NCI-H1417 treated with DMSO at 0.1 percent for 48 hours (cell line): ENCODE results near the gene SRCAP.

Source experiments
- DNase-seq: peaks from one replicate; lab custom pipeline; 2025; lab: John Stamatoyannopoulos, UW

Gene SRCAP

DNA sequence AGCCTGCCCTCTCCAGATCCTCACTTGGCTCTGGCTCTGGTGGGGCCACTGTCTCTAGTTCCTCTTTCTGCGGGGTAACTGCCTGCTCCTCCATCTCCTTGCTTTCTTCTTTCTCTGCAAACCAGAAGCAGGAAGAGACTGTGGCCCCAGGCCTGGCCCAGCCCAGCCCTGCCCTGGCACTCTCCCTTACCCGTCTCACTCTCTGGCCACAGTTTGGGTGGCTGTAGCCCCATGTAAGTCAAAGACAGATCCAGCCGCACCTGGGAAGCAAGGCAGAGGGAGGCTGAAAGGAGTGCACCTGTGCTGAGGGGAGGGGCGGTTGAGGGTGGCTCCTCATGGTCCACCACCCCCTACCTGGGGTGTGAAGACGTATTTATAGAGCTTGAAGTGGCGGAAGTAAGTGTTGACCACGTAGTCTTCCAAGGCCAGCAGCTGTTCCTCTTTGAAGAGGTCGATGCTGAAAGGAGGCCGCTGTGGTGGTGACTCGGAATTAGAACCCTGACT lies 60.1 kb downstream of the SRCAP start:
- no peak for DNase-seq

DNA sequence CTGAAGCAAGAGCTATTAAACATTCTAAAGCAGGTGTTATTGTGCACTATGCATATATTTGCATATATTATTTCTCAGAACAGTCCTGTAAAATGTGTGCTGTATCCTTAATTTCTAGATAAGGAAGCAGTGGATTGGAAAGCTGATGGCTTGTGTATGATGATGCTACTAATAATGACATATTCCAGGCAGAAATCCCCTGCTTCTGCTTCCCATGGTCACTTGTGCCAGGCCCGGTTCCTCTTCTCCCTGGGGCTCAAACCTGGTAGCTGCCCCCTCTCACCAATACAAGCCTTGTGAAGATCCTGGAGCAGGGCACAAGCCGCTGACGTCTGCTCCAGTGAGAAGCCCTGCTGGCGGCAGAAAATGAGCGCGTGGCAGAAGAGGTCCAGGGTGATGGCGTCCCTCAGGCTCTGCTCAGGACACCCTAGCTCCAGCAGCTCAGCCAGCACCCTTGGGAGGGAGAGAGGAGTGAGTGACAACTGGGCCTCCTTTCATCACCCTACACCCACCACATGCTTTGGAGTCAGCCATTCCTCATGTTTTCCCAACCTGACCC lies 61.1 kb downstream of the SRCAP start:
- DNase-seq, result no peak

DNA sequence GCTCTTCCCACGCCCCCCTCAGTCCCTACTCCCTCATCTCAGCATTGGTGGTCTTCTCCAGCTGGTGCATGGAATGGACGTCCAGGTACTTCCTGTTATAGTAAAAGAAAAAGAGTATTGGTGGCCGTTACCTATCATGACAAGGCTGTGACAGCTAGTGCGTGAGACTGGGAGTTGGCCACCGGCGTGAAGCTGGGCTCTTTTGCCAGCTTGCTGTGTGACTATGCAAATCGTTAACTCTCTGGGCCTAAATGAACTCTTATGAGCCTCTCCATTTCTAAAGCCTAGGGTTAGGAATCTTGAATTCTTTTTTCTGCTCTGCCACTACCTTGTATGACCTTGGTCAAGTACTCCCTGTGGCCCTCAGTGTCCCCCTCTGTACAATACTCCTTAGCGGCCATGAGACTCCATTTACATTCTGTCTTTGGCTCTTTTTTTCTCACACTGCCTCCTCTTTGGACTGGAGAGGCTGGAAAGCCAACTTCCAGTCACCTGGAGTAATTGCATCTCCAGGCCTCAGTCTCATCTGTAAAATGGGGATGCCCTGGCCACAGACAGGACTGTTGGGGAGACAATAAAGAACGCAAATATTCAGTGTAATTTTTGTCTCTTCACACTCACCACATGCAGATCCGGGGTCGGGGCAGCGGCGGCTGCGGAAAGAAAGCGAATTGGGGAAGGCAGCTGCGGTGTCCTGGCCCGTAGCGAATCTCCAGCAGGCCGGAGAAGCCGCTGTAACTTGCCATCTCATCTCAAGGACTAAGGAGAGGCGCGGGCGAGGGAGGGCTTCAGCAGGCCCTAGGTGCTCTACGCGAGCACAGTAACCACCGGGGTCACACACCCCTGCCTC lies 61.8 kb downstream of the SRCAP start:
- no peak for DNase-seq

DNA sequence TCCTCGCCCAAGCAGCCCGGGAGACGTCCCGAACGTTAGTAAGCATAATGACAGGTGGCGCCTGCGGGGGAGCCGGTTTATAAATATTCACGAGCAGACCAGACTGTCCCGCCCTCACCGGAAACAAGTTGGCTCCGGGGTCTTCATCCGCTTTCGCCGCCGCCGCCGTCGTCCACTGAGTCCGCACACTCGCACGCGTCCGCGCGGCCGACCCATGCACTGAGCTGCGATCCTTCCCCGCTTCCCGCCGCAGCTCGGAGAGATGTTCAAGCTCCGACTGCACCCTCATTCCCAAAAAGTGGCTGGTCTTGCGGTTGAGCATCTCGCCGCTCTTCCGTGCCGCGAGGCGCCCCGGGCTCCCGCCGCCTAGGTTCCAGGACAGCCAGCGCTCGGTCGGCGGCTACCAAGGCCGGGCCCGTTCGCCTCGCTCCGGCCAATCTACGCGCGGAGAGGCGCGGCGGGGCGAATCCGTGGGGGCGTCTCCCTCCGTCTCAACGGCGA lies 62.5 kb downstream of the SRCAP start:
- DNase-seq, result no peak

DNA sequence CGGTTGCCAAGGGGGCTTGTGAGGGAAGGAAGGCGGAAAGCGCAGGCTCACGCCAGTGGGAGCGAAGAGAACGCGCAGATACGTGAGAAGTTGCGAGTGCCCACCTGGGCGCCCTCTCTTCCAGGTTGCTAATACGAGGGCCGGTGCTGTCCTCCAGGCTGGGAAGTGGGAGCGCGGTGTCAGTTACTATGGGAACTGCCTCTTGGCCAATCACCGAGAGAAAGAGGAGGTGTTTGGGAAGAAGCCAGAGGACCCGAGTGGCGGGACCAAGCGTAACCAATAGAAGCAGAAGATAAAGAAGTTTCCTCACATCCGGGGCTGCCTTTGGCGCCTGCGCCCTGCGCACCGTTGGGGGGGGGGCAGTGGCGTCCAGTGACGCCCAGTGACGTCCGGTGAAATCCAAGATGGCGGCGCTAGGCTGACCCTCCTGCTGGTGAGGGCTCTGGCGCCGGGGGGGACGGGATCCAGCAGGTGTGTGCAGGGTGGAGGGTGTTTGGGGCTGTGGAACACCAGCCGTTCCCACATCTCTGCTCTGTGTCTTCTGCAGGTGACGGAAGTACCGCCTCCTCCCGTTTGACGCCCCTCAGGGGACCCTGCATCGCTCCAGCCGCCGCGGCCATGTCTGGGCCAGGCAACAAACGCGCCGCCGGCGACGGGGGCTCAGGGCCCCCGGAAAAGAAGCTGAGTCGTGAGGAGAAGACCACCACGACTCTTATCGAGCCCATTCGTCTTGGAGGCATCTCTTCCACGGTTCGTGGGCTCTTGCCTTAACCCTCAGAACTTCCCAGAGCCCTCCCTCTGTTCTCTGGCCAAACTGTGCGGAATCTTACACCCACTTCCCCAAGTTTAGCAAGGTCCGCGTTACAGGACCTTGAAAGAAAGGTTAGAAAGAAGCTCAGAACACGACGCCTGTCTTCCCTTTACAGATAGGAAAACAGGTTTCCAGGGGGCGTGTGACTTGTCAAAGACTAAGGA lies 63.2 kb downstream of the SRCAP start, which contains the start of the genes CFAP119 and RNF40:
TSS of gene CFAP119 (minus strand) at position 135 of the 975 bp plus-strand sequence. CDS start 314 bp downstream, outside the sequence.
TSS of gene RNF40 (plus strand) at position 395 of the 975 bp plus-strand sequence. CDS start at position 619, 224 bp downstream.
- DNase-seq, result peak; percentile 95

DNA sequence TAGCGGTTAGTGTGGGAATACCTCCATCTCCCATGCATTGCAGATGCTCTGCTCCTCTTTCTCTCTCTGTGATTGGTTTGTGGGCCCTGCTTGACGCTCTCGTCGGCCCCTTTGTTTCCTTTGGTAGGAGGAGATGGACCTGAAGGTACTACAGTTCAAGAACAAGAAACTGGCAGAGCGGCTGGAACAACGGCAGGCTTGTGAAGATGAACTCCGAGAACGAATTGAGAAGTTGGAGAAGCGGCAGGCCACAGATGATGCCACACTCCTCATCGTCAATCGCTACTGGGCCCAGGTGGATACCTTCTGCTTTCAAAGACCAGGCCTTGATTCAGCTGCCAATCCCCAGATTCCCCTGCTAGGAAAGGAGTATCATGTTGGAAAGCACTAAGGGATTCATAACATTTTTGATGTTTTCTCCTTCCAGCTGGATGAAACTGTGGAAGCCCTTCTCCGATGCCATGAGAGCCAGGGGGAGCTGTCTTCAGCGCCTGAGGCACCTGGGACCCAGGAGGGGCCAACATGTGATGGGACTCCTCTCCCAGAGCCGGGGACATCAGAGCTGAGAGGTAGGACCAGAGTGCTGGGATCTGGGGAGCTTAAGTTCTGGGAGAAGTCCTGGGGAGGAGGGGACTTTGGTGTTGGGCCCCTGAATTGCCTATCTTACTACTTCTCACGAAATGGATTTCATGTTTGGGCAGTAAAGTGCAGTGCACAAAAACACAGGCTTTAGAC lies 64.2 kb downstream of the SRCAP start:
- DNase-seq, result no peak

DNA sequence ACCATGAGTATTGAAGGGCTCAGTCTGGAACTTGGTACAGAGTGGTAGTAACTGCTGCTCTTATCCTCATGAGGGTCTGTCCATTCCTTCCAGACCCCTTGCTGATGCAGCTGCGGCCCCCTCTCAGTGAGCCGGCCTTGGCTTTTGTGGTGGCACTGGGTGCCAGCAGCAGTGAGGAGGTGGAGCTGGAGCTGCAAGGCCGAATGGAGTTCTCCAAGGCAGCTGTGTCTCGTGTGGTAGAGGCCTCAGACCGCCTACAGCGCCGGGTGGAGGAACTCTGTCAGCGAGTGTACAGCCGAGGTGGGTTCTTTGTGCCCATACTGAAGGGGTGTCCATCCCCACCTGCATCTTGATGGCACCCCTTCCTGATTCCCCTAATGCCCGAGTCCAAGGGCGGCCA lies 65.1 kb downstream of the SRCAP start:
- no peak for DNase-seq

DNA sequence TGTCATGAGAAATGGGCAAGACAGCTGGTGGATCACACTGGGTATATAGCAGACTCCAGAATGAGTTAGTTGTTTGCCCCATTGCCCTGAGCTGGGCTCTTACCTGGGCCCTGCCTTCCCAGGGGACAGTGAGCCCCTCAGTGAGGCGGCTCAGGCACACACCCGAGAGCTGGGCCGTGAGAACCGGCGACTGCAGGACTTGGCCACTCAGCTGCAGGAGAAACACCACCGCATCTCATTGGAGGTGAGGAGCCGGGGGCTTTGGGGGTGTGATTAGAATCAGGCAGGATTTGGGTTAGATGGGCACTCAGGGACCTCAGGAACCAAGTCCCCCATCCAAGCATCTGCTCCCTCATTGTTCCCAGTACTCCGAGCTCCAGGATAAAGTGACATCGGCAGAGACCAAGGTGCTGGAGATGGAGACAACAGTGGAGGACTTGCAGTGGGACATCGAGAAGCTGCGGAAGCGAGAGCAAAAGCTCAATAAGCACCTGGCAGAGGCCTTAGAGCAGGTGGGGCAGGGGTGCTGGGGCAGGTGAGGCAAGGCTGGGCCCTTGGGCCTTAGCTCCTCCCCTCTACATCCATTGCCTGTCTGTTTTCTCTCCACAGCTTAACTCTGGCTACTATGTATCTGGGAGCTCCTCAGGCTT lies 66.0 kb downstream of the SRCAP start:
- no peak for DNase-seq

DNA sequence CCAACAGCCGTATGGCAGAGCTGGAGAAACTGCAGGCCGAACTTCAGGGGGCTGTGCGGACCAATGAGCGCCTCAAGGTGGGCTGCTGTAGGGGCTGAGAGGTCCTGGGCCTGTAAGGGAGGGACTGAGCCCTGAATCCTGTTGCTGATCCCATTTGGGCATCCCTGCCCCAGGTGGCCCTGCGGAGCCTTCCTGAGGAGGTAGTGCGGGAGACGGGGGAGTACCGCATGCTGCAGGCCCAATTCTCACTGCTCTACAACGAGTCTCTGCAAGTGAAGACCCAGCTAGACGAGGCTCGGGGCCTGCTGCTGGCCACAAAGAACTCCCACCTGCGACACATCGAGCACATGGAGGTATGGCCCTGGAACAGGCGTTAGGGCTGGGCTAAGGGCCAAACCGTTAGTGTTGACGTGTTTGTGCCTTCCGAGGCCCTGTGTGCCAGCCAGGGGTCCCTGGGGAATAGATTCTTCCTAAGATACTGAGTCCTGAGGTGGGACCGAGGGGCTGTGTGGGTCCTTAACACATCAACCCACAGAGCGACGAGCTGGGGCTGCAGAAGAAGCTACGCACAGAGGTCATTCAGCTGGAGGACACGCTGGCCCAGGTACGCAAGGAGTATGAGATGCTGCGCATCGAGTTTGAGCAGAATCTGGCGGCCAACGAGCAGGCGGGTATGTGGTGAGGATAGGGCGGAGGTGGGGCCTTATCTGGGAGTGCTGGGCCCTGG lies 67.4 kb downstream of the SRCAP start:
- DNase-seq, result no peak

DNA sequence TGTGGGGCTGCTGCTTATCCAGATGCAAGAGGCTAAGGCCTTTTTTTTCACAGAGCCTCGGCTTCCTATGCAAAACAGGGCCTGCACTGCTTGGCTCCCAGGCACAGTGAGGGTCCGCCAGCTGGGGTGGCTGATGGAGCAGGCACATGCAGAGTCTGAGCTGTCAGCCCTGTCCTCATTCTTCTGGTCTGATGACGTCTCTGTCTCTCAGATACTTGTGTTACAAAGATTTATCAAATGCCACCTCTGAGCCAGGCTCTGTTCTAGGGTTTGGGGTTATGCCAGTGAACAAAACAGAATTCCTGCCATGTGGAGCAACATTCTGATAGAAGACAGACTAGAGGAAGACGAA lies 67.9 kb downstream of the SRCAP start:
- no peak for DNase-seq

DNA sequence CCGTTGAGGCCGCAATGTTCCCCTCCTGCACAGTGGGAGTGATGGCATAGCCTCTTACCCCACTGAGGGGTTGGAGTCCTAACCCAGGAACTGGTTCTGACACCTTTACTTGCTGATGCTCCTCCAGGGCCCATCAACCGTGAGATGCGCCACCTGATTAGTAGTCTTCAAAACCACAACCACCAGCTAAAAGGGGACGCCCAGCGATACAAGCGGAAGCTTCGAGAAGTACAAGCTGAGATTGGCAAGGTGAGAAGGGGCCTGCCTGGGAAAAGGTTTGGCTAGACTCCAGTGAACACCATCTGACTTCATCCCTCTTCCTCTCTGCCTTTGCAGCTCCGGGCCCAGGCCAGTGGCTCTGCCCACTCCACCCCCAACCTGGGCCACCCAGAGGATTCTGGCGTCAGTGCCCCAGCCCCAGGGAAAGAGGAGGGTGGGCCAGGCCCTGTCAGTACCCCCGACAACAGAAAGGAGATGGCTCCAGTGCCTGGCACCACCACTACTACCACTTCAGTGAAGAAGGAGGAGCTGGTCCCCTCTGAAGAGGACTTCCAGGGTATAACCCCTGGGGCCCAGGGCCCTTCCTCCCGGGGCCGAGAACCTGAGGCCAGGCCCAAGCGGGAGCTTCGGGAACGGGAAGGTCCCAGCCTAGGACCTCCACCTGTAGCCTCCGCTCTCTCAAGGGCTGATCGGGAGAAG lies 68.9 kb downstream of the SRCAP start:
- DNase-seq, result no peak

DNA sequence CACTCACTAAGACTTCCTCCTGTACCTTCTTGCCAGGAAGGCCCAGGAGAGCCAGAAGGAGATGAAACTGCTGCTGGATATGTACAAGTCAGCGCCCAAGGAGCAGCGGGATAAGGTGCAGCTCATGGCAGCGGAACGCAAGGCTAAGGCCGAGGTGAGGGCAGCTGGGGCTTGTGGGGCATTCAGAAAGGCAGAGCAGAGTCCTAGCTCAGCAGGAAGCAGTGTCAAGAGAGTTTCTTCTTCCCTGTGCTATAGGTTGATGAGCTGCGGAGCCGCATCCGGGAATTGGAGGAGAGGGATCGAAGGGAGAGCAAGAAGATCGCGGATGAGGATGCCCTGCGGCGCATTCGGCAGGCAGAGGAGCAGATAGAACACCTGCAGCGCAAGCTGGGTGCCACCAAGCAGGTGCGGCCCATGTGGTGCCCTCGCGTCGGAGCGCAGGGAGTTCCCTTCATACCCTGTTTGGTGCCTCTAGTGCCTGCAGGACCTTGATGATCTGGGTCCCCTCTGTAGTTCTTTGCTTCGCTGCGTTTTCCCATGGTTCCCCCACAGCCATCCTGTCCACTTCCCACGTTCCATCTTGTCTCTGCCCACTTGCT lies 69.7 kb downstream of the SRCAP start:
- DNase-seq, result no peak

DNA sequence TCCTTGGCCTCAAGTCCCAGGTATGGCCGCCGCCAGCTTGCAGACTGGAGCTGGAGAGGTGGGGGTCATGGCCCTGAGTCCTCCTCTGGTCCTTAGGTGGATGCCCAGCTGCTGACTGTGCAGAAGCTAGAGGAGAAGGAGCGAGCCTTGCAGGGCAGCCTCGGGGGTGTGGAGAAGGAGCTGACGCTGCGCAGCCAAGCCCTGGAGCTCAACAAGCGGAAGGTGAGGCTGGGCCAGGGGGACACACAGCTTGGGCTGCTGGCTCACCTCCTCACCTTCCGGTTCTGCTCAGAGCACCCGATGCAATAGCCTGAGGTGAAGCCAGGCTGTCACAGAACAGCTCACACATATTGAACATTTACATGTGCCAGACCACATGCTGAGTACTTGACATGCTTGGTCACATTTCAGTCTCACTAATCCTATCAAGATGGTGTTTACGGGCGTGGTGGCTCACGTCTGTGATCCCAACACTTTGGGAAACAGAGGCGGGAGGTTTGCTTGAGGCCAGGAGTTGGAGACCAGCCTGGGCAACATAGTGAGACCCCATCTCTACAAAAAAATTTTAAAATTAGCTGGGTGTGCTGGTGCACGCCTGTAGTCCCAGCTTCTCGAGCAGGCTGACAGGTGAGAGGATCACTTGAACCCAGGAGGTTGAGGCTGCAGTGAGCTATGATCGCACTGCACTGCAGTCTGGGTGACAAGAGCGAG lies 70.6 kb downstream of the SRCAP start:
- DNase-seq, result no peak

DNA sequence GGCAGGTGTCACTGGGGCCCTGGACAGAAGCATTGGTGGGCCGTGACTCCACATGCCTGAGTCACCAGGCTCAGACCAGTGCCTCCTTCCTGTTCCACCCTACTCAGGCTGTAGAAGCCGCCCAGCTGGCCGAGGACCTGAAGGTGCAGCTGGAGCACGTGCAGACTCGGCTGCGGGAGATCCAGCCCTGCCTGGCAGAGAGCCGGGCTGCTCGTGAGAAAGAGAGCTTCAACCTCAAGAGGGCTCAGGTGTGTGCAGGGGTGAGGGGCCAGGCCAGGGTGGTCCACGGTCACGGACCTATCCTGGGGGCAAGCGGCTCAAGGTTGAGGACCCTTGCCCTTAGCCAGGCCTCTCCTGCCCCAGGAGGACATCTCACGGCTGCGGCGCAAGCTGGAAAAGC lies 72.8 kb downstream of the SRCAP start:
- no peak for DNase-seq

DNA sequence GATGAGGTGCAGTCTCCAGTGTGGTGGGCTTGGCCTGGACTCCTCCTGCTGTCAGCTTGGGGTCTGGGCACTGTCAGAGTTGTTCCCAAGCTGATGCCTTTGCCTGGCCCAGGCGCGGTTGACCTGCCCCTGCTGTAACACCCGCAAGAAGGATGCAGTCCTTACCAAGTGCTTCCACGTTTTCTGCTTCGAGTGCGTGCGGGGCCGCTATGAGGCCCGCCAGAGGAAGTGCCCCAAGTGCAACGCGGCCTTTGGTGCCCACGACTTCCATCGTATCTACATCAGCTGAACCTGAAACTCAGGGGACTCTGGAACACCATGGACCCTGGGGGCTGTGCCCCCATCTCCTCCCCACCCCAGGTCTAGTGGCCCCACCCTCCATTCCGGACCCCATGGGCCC lies 74.9 kb downstream of the SRCAP start:
- DNase-seq, result no peak

DNA sequence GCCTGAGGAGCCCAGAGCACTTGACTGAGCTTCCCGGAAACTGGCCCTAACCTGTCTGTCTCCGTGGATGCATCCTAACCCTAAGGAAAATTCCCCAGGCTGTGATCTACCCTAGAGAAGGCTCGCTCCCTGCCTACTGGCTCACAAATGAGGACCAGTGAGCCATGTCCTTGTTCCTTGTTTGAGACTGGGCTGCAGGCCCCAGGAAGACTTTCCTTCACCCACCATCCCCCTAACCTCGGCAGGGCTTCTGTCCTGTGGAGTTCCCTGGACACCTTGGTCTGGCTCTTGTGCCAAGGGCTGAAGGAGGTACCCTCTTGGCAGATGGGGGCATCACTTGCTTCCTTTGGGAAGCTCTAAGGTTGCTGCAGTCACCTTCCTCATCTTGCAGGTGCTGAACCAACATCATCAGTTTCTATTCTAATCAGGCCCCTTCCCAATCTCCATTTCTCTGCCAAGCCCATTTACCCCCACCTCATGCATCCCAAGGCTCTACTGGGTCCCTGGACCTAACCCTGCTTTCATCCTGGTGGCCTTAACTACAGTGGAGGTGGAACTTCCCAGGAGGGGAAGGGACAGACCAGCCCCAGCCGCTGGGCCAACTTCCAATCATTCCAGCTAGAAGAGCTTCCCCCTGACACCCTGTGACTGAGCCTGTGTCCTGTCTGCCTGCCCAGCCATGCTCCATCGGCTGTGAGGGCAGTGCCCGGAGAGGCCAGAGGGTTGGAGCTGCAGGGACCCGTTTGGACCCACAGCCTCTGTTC lies 75.6 kb downstream of the SRCAP start:
- DNase-seq, result no peak

DNA sequence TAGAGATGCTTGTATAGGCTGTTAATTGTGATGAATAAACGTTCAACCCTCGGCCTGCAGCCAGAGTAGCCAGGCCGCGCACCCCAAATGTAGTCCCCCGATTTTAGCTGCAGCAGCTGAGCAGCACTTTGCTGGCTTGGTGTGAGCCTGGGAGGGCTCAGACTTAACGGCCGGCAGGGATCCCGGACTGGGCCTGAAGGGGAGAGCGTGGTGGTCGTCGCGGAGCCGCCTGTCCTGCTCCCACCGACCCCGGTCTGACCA lies 76.1 kb downstream of the SRCAP start:
- DNase-seq, result no peak
